Vagina (tissue), 2 donors: ENCODE results near the gene LINGO4. TPM values are rescaled to one million over a fixed set of nuclear protein-coding genes. Genes with fewer than 3 reads are reported as not detected.

Experiments
- DNase-seq, 2 donors: peaks; one replicate each; pipeline ENCODE4 v3.0.0-alpha.2; 2017; ENCODE audit errors: extremely low spot score in 2 of 2
- H3K27ac ChIP-seq: fragments of 200-600 bp; sonication (generic); one replicate; pipeline ENCODE4 v1.5.1; 2019
- H3K27me3 ChIP-seq: fragments of 200-600 bp; sonication (generic); one replicate; pipeline ENCODE4 v1.5.1; 2019
- H3K36me3 ChIP-seq, 2 donors: fragments of 200-600 bp; sonication (generic); one replicate each; pipeline ENCODE4 v1.5.1; 2017 to 2019
- H3K4me1 ChIP-seq: fragments of 200-600 bp; sonication (generic); one replicate; pipeline ENCODE4 v1.5.1; 2019
- H3K4me3 ChIP-seq, 2 donors: fragments of 200-600 bp; sonication (generic); 1 replicate in 1 of 2; 2 replicates in 1 of 2; pipeline ENCODE4 v1.5.1; 2016 to 2019
- H3K9me3 ChIP-seq: fragments of 200-600 bp; sonication (generic); one replicate; pipeline ENCODE4 v1.5.1; 2019
- POLR2A ChIP-seq, 2 donors: fragments of 450-650 bp; IDR thresholded peaks; one replicate each; pipeline ENCODE4 v1.6.1; 2017; ENCODE audit warnings: antibody characterized with exemption in 2 of 2, mild to moderate bottlenecking in 2 of 2, moderate library complexity in 2 of 2
- POLR2AphosphoS5 ChIP-seq, 2 donors: sonication (generic); formaldehyde crosslinking; IDR thresholded peaks; one replicate each; pipeline ENCODE4 v1.9.0; 2017; ENCODE audit warnings: antibody characterized with exemption in 2 of 2, mild to moderate bottlenecking in 2 of 2, low read depth in 1 of 2; ENCODE audit not compliant: insufficient read depth in 1 of 2
- intact Hi-C: fragments of 100-400 bp; cut with DNase I; formaldehyde crosslinking; loops from one replicate; pipeline ENCODE4 v1.15.1; 2023
- small RNA-seq: library from RNA; depleted of rRNA; stranded (forward); fragments of <200 nt; gene quantifications from one replicate; pipeline ENCODE3, GENCODE V24; 2016
- total RNA-seq: library from RNA; depleted of rRNA; stranded (reverse); fragments of >200 nt; gene quantifications from one replicate; pipeline ENCODE4 v1.2.3, GENCODE V29; 2016
- TF ChIP-seq, protein P1 (sequence below), 3 experiments: fragments of 450-650 bp in 2 of 3; fragments of 200-600 bp in 1 of 3; sonication (generic) in 1 of 3; IDR thresholded peaks; one replicate each; pipeline ENCODE4 v1.5.1; 2017 to 2019; ENCODE audit warnings: antibody characterized with exemption in 3 of 3, mild to moderate bottlenecking in 2 of 3, moderate library complexity in 2 of 3

Gene LINGO4
- total RNA-seq, 1 donor from 2014 or later: 0.98 TPM

DNA sequence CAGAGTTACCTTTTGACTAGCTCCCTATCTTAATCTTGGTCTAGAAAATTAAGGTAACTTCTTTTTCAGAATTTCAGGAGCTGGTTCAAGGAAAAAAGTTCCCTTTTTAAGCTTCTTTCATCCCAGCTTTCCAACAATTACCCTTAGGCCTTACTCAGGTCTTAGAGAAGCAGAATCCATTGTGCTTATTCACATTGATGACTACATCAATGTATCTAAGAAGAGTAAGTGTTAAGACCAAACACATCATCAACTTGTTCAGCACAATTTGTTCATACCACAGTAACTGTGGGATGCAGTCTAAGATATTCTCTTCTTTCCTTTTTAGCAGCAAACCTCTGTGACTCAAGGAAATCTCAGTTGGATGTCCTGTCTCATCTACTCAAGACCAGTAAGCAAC is 46.0 kb downstream of the LINGO4 start:
- no peak for DNase-seq
- no peak overlapping the region for H3K27ac ChIP-seq
- intact Hi-C loops: no loop called here
- TF ChIP-seq POLR2A (IDR thresholded peaks at IDR 0.05) (no peak), POLR2AphosphoS5 (IDR thresholded peaks at IDR 0.05; ENCODE audit: insufficient read depth in 1 of 2, low read depth in 1 of 2) (no peak)
- TF ChIP-seq, protein P1, sequence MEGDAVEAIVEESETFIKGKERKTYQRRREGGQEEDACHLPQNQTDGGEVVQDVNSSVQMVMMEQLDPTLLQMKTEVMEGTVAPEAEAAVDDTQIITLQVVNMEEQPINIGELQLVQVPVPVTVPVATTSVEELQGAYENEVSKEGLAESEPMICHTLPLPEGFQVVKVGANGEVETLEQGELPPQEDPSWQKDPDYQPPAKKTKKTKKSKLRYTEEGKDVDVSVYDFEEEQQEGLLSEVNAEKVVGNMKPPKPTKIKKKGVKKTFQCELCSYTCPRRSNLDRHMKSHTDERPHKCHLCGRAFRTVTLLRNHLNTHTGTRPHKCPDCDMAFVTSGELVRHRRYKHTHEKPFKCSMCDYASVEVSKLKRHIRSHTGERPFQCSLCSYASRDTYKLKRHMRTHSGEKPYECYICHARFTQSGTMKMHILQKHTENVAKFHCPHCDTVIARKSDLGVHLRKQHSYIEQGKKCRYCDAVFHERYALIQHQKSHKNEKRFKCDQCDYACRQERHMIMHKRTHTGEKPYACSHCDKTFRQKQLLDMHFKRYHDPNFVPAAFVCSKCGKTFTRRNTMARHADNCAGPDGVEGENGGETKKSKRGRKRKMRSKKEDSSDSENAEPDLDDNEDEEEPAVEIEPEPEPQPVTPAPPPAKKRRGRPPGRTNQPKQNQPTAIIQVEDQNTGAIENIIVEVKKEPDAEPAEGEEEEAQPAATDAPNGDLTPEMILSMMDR (IDR thresholded peaks at IDR 0.05): no peak
- H3K4me3 ChIP-seq: no peak overlapping the region
- H3K4me1 ChIP-seq: peaks cover 15% of the 10 kb centered on the region
- no peaks in the 10 kb centered on the region for H3K9me3 ChIP-seq
- H3K36me3 ChIP-seq: peaks cover 0 to 28% of the 10 kb centered on the region in 2 donors
- H3K27me3 ChIP-seq: no peaks in the 10 kb centered on the region

DNA sequence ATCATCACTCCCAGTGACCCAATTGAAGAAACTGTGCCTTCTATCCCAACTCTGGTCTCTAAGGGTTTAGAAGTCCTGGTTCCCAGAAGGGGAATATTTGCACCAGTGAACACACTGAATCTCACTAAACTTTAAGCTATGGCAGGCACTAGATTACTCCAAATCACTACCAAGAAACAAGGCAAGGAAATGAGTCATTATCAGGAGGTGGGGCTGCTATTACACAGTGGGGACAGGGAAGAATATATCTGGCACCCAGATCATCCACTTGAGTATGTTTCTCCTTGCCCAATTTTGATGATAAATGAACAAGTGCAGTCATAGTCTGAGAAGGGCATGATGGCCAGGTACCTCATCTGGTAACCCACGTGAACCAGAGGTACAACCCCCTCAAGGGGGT is 48.9 kb downstream of the LINGO4 start:
- Histone ChIP-seq H3K36me3 (peaks cover 0 to 22% of the 10 kb centered on the region in 2 donors), H3K27ac (no peak overlapping the region), H3K4me1 (no peaks in the 10 kb centered on the region), H3K9me3 (no peaks in the 10 kb centered on the region), H3K4me3 (no peak overlapping the region), H3K27me3 (no peaks in the 10 kb centered on the region)
- intact Hi-C loops: no loop called here
- DNase-seq: no peak
- TF ChIP-seq POLR2AphosphoS5 (IDR thresholded peaks at IDR 0.05; ENCODE audit: insufficient read depth in 1 of 2, low read depth in 1 of 2): no peak
- TF ChIP-seq, protein P1 (IDR thresholded peaks at IDR 0.05): no peak
- TF ChIP-seq POLR2A (IDR thresholded peaks at IDR 0.05): no peak

Small RNA genes within 50 kb of the gene (small RNA-seq; reads per million reads assigned to genes)
- not detected for gene RF00019

Other genes with a start within 250 kb of the LINGO4 start
- 50.6 TPM for gene SNX27, start 193.4 kb downstream of the LINGO4 start, total RNA-seq
- gene CELF3, start 88.6 kb downstream of the LINGO4 start, total RNA-seq: 0.25 TPM
- not detected for gene RIIAD1, start 83.9 kb downstream of the LINGO4 start, total RNA-seq
- 34.1 TPM for gene MRPL9, start 41.9 kb downstream of the LINGO4 start, total RNA-seq
- 5.2 TPM for gene TDRKH, start 14.9 kb downstream of the LINGO4 start, total RNA-seq
- gene RORC, start 26.4 kb upstream of the LINGO4 start, total RNA-seq: 8.1 TPM
- gene C2CD4D, start 34.4 kb upstream of the LINGO4 start, total RNA-seq: not detected
- gene THEM5, start 48.3 kb upstream of the LINGO4 start, total RNA-seq: 0.98 TPM
- 26.8 TPM for gene THEM4, start 104.1 kb upstream of the LINGO4 start, total RNA-seq
- 176 TPM for gene S100A10, start 188.4 kb upstream of the LINGO4 start, total RNA-seq
- gene S100A11, start 231.6 kb upstream of the LINGO4 start, total RNA-seq: 559 TPM